NB4 (cell line): ENCODE data around the gene FAN1.

Experiments used
- DNase-seq: peaks from one replicate; pipeline ENCODE4 v3.0.0; 2010; ENCODE audit warnings: low read depth
- H3K4me3 ChIP-seq: one replicate; pipeline ENCODE4 v1.5.1; 2011; ENCODE audit warnings: mild to moderate bottlenecking, low read depth, low read length, moderate library complexity
- CTCF ChIP-seq: IDR thresholded peaks from one replicate; pipeline ENCODE4 v1.5.1; 2012; ENCODE audit warnings: low read depth, low read length
- MAX ChIP-seq: IDR thresholded peaks from 2 replicates; pipeline ENCODE4 v1.6.1; 2011; ENCODE audit warnings: low read depth, low read length
- MYC ChIP-seq: IDR thresholded peaks from 2 replicates; pipeline ENCODE4 v1.6.1; 2011; ENCODE audit warnings: low read depth, low read length
- POLR2A ChIP-seq: IDR thresholded peaks from 2 replicates; pipeline ENCODE4 v1.6.1; 2011; ENCODE audit warnings: mild to moderate bottlenecking; ENCODE audit not compliant: insufficient read length; ENCODE audit errors: extremely low read depth

FAN1 gene

GRCh38 chr15:30939161-30939560 lies 35.4 kb downstream of the FAN1 start:
- H3K4me3 ChIP-seq, result no peak overlapping the region
- no peak for TF ChIP-seq MAX
- TF ChIP-seq CTCF, result no peak
- TF ChIP-seq POLR2A, result no peak
- TF ChIP-seq MYC, result no peak
- DNase-seq, result no peak

- DNase-seq, result no peak
- H3K4me3 ChIP-seq, result no peak overlapping the region
- TF ChIP-seq CTCF, result no peak
- TF ChIP-seq MAX, result no peak
- no peak for TF ChIP-seq MYC
- no peak for TF ChIP-seq POLR2A
Observed at GRCh38 chr15:30940359-30940758, 36.6 kb downstream of the FAN1 start.

- no peak overlapping the region for H3K4me3 ChIP-seq
- no peak for TF ChIP-seq MYC
- no peak for TF ChIP-seq POLR2A
- DNase-seq, result no peak
Observed at GRCh38 chr15:30941520-30941919, 37.8 kb downstream of the FAN1 start.

GRCh38 chr15:30943654-30944335 lies 40.1 kb downstream of the FAN1 start:
- H3K4me3 ChIP-seq, result no peak overlapping the region
- DNase-seq, result no peak
- TF ChIP-seq MYC (no peak), POLR2A (no peak), MAX (no peak), CTCF (no peak)

GRCh38 chr15:30953183-30953582 lies 49.5 kb downstream of the FAN1 start:
- no peak overlapping the region for H3K4me3 ChIP-seq
- DNase-seq, result no peak
- no peak for TF ChIP-seq MAX
- TF ChIP-seq CTCF, result no peak
- TF ChIP-seq MYC, result no peak
- no peak for TF ChIP-seq POLR2A

GRCh38 chr15:30953731-30954378 lies 50.1 kb downstream of the FAN1 start:
- peak; percentile 84 for DNase-seq
- no peak overlapping the region for H3K4me3 ChIP-seq
- TF ChIP-seq MYC (no peak), CTCF (no peak), MAX (no peak), POLR2A (no peak)
